ENCODE data around the gene IL17B.
A peak's percentile ranks its signal among the peaks of the same experiment; 100 is the strongest.

Gene IL17B

DNA sequence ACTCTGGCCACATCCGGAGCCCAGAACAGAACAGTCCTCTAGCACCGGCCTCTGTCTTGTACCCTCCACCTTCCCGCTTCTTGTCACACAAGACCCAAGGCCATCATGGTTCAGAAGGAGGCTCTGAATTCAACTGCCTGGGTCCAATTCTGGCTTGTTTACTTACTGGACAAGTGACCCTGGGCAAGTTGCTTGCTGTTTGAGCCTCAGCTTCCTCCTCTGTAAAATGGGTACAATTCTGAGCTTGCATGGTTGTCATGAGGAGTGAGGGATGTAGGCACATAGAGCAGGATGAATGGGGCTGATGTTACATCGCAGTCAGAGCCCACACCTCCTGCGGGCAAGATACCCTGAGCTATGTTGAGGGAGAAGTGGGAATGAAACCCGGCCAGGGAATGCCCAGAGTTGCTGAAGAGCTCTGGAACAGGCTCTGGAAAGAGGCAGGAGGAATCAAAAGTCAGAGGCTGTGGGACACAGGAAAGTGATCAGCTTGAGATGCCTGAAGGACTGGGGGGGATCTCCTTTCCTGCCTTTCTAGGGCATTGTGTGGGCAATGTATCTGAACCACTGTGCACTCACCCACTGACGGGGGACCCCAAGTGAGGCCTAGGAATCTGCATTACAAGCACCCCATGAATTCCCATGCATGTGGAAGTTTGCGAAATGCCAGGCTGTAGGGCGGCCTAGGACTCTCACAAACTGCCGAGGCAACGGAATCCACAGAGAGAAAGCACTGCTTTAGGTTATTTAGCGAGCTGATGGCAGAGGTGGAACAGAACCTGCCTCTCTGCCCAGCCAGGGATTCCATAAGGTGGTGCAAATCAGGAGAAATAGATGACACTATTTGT is 29.4 kb upstream of the IL17B start:
- H3K4me1 ChIP-seq: peaks cover 29% of the 10 kb centered on the region
- H3K4me2 ChIP-seq: no peak overlapping the region
- H3K9me3 ChIP-seq: no peaks in the 10 kb centered on the region
- H3K36me3 ChIP-seq: no peaks in the 10 kb centered on the region
- H4K20me1 ChIP-seq: no peaks in the 10 kb centered on the region
- no peak for TF ChIP-seq Cebpa-rat (IDR thresholded peaks at IDR 0.05)
- H3K27me3 ChIP-seq: no peaks in the 10 kb centered on the region
- H3K9ac ChIP-seq: no peak overlapping the region
- H3K27ac ChIP-seq: no peak overlapping the region
- no peak overlapping the region for H3K4me3 ChIP-seq

- no peak overlapping the region for H3K4me3 ChIP-seq
- H4K20me1 ChIP-seq: no peaks in the 10 kb centered on the region
- no peak overlapping the region for H3K4me2 ChIP-seq
- no peaks in the 10 kb centered on the region for H3K9me3 ChIP-seq
- peaks cover 29% of the 10 kb centered on the region for H3K4me1 ChIP-seq
- no peak for TF ChIP-seq Cebpa-rat (IDR thresholded peaks at IDR 0.05)
- H3K36me3 ChIP-seq: no peaks in the 10 kb centered on the region
- no peak overlapping the region for H3K9ac ChIP-seq
- H3K27ac ChIP-seq: no peak overlapping the region
- H3K27me3 ChIP-seq: no peaks in the 10 kb centered on the region
These were observed 28.5 kb upstream of the IL17B start for GRCh38 chr5:149407323-149408251.

DNA sequence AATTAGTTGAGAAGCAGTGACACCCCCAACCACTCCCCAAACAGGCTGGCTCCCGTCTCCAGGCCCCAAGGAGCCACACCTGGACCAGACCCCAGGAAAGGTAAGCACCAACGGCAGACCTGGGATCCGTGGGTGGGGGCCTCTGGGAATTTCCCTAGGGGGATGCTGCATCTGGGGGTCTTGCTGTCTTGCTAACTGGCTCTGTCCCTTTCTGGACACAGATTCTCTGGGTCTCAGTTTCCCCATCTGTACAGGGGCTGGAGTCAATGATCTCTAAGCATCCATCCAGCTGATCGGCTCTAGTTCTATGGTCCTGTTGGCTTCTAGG is 27.9 kb upstream of the IL17B start:
- Histone ChIP-seq H3K9ac (no peak overlapping the region), H4K20me1 (no peaks in the 10 kb centered on the region), H3K4me3 (no peak overlapping the region), H3K4me2 (peak overlapping the region; percentile 26; the same call in 1 of the 2 replicates), H3K36me3 (no peaks in the 10 kb centered on the region), H3K9me3 (no peaks in the 10 kb centered on the region), H3K4me1 (peaks cover 29% of the 10 kb centered on the region), H3K27ac (no peak overlapping the region), H3K27me3 (no peaks in the 10 kb centered on the region)
- no peak for TF ChIP-seq Cebpa-rat (IDR thresholded peaks at IDR 0.05)

- H3K4me1 ChIP-seq: peaks cover 29% of the 10 kb centered on the region
- H3K4me3 ChIP-seq: no peak overlapping the region
- H3K27ac ChIP-seq: no peak overlapping the region
- no peaks in the 10 kb centered on the region for H3K27me3 ChIP-seq
- no peaks in the 10 kb centered on the region for H3K9me3 ChIP-seq
- peak overlapping the region; percentile 26; the same call in 1 of the 2 replicates for H3K4me2 ChIP-seq
- no peaks in the 10 kb centered on the region for H3K36me3 ChIP-seq
- no peak overlapping the region for H3K9ac ChIP-seq
- H4K20me1 ChIP-seq: no peaks in the 10 kb centered on the region
- no peak for TF ChIP-seq Cebpa-rat (IDR thresholded peaks at IDR 0.05)
These were observed 27.3 kb upstream of the IL17B start for GRCh38 chr5:149406203-149406978.

DNA sequence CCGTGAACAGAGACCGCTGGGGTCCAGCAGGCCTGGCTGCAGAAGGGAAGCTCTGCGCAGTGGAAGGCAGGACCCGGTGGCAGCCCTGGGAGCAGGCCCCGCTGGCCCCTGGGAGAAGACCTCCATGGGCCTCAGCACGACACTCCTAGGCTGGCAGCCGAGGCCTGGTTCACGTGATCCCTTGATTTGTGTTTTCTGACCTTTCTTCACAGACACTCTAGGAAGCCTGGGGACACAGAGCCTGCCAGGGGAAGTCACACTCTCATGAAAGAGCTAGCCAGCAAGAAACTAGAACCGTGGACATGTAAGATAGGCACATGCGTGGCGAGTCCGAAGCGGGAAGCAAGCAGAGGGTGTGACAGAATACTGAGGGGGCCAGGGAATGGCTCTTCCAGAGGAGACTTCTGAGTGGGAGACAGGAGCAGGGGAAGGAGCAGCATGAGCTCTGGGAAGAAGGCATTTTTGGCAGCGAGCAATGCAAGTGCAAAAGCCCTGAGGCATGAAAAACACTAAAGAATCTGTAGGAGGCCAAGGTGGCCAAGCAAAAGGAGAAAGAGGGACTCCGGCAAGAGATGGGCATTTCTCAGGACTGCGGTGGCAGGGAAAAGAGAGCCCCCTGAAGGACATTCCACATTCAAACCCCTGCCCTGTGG is 26.6 kb upstream of the IL17B start:
- no peaks in the 10 kb centered on the region for H3K9me3 ChIP-seq
- H3K27ac ChIP-seq: no peak overlapping the region
- no peaks in the 10 kb centered on the region for H3K36me3 ChIP-seq
- TF ChIP-seq Cebpa-rat (IDR thresholded peaks at IDR 0.05): no peak
- no peaks in the 10 kb centered on the region for H4K20me1 ChIP-seq
- H3K27me3 ChIP-seq: no peaks in the 10 kb centered on the region
- H3K9ac ChIP-seq: no peak overlapping the region
- H3K4me1 ChIP-seq: peaks cover 32% of the 10 kb centered on the region
- peak overlapping the region; percentile 13; the same call in 1 of the 2 replicates for H3K4me2 ChIP-seq
- no peak overlapping the region for H3K4me3 ChIP-seq

DNA sequence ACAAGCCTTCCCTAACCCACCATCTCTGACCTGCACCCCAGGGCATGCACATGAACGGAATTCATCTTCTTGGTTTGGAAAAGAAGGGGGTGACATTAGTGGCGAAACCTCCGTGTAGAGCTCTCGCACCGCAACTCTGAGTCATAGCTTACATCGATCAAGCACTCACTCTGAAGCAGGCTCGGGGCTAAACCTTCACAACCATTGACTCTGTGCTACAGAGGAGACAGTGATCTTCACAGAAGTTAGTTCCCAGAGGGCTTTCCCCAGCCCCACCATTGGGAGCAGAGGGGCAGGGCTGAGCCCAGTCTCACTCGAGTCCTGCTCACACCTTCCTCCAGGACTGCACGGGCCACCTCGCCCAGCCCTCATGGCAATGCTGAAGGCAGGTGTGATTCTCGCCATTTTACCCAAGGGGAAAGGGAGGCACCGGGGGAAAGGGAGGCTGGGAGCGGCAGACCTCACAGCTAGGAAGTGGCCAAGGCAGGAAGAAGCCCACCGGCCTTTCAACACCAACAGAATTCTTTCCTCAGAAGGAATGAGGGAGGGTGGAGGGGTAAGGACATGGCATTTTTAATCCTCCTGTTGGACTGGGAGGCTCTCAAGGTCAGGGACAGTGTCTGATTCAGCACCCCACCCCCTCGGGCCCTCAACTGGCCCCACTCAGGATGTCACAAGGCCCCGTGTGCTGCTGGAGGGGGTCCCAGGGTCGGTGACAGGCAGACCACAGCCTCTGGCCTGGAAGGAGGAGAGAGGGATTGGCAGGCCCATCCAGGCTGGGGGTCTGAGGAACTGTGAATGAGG is 25.9 kb upstream of the IL17B start:
- TF ChIP-seq Cebpa-rat (IDR thresholded peaks at IDR 0.05): no peak
- peak overlapping the region; percentile 13; the same call in 1 of the 2 replicates for H3K4me2 ChIP-seq
- H3K9ac ChIP-seq: no peak overlapping the region
- peaks cover 35% of the 10 kb centered on the region for H3K4me1 ChIP-seq
- no peaks in the 10 kb centered on the region for H4K20me1 ChIP-seq
- no peak overlapping the region for H3K27ac ChIP-seq
- H3K27me3 ChIP-seq: no peaks in the 10 kb centered on the region
- no peak overlapping the region for H3K4me3 ChIP-seq
- no peaks in the 10 kb centered on the region for H3K36me3 ChIP-seq
- H3K9me3 ChIP-seq: no peaks in the 10 kb centered on the region

DNA sequence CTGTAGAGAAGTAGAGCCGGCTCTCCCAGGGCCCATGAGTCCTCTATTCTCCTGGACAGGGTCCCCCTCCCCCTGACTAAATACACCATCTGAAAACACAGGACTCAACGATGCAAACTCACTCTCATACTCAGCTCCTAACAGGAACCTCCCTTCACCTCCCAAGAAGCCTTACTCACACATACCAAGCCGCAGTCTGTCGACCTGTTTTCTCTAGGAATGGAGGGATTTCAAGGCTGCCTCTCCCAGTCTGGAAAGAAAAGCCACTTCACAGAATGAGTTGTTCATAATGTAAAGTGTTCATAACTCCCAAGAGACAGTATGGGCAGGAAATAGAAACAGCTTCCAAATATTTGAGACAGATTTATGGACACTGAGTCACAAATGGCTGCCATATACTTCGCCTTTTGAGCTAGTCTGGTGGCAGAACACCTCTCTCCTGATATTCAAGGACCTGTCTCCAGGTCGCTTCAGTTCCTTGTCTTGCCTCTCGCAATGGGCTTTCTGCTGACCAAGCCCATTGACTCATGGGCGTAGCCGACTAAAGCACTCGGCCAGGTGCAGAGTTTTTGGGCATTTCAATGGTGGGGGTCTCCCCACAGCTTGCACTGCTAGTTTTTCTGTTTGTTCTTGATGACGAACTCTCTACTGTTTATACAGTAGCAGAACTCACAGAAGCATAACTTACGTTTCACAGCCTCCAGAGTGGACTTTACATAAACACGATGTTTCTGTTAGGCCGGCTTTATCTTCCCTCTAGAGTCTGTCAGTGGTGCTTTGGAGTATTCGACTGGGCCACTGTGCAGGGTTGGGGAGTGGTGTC is 25.0 kb upstream of the IL17B start:
- TF ChIP-seq Cebpa-rat (IDR thresholded peaks at IDR 0.05): no peak
- Histone ChIP-seq H4K20me1 (no peaks in the 10 kb centered on the region), H3K4me3 (no peak overlapping the region), H3K9ac (no peak overlapping the region), H3K36me3 (no peaks in the 10 kb centered on the region), H3K27me3 (no peaks in the 10 kb centered on the region), H3K9me3 (no peaks in the 10 kb centered on the region), H3K4me1 (peaks cover 35% of the 10 kb centered on the region), H3K27ac (no peak overlapping the region), H3K4me2 (no peak overlapping the region)

GRCh38 chr5:149402291-149402690 is 23.2 kb upstream of the IL17B start:
- Histone ChIP-seq H3K27me3 (no peaks in the 10 kb centered on the region), H3K9ac (no peak overlapping the region), H3K4me3 (no peak overlapping the region), H3K9me3 (no peaks in the 10 kb centered on the region), H3K36me3 (no peaks in the 10 kb centered on the region), H3K4me1 (peaks cover 28% of the 10 kb centered on the region), H4K20me1 (no peaks in the 10 kb centered on the region), H3K4me2 (no peak overlapping the region), H3K27ac (no peak overlapping the region)
- TF ChIP-seq Cebpa-rat (IDR thresholded peaks at IDR 0.05): no peak

Data from BLaER1 (cell line).